Naive B cell (primary cell): ENCODE measurements around the gene C20orf204. TPM values are rescaled to one million over a fixed set of nuclear protein-coding genes. Genes with fewer than 3 reads are reported as not detected.

ENCODE experiments used
- ATAC-seq, 2 donors: fragments of 150-1000 bp; cut with Tn5 transposase; 2 replicates each; pipeline ENCODE4 v1.10.0; 2021; ENCODE audit warnings: low read depth in 2 of 2, mild to moderate bottlenecking in 2 of 2, moderate library complexity in 2 of 2
- DNase-seq: peaks from one replicate; pipeline ENCODE4 v3.0.0; 2022
- H3K27ac Mint-ChIP-seq, 6 donors: one replicate each; pipeline ENCODE4 v1.8.0; 2020 to 2022; ENCODE audit warnings: mild to moderate bottlenecking in 6 of 6, mixed read lengths in 6 of 6, moderate library complexity in 5 of 6, inconsistent platforms in 2 of 6
- H3K27me3 Mint-ChIP-seq, 3 donors: one replicate each; pipeline ENCODE4 v1.8.0; 2021 to 2022; ENCODE audit warnings: mixed read lengths in 3 of 3, mild to moderate bottlenecking in 1 of 3
- H3K36me3 Mint-ChIP-seq, 2 donors: one replicate each; pipeline ENCODE4 v1.8.0; 2020 to 2022; ENCODE audit warnings: mixed read lengths in 2 of 2, inconsistent platforms in 1 of 2, mild to moderate bottlenecking in 1 of 2
- H3K4me1 Mint-ChIP-seq, 3 donors: one replicate each; pipeline ENCODE4 v1.8.0; 2020 to 2022; ENCODE audit warnings: mixed read lengths in 3 of 3, inconsistent platforms in 1 of 3, mild to moderate bottlenecking in 1 of 3, moderate library complexity in 1 of 3
- H3K4me3 Mint-ChIP-seq, 8 donors: one replicate each; pipeline ENCODE4 v1.8.0; 2020 to 2022; ENCODE audit warnings: mild to moderate bottlenecking in 8 of 8, mixed read lengths in 8 of 8, moderate library complexity in 8 of 8, inconsistent platforms in 2 of 8
- H3K9me3 Mint-ChIP-seq, 7 donors: one replicate each; pipeline ENCODE4 v1.8.0; 2020 to 2022; ENCODE audit warnings: mixed read lengths in 7 of 7, mild to moderate bottlenecking in 5 of 7, inconsistent platforms in 2 of 7, moderate library complexity in 1 of 7
- polyA plus RNA-seq, 6 donors: library from polyadenylated mRNA; unstranded; fragments of 300-500 nt; fragmentation: Illumina TruSeq; gene quantifications; one replicate each; pipeline ENCODE4 v1.2.3, GENCODE V29; 2021; ENCODE audit warnings: low read depth in 6 of 6

Gene C20orf204
- polyA plus RNA-seq, 6 donors from 2014 or later = 0.05 TPM; not detected in 5

DNA sequence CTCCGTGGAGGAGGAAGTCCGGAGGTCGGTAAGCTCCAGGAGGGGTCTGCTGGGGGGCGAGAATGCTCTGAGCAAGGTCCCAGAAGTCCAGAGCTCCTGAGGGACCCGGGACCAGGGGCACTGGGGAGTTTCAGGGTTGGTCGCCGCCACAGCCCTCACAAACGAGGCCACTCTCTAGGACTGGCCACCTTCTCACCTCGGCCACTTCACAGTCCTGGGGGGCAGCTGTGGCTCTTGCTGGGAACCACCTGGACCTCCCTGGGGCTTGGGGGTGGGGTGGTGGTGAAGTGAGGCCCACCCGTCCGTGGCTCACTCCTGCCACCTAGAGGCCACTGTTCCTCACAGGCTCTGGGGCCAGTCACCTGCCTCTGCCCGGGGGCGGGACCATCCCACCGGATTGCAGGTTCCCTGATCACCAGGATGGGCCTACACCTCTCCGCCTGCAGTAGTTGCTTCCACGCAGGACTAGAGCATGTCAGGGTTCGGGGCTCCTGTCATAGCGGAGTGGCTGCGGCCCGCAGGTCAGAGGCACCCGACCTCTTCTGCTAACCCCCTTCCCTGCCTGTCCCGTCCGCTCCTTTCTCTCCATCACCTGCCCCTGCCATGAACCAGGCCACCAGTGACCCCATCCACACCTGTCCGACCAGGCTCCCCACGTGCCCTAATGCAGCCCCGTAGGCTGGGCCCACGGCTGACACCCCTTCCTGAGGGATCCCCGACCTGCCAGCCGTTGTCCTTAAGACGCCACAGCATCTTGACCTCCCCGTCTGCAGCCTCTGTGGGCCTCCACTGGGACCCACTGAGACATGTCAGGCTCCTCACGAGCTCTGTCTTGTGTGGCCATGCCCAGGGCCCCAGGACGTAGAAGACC is 21.9 kb downstream of the C20orf204 start:
- peak; percentile 82 to 86 for ATAC-seq
- Mint-ChIP-seq H3K4me3 (peak overlapping the region in 7 of 8 donors; percentile 32 to 63 (median 55)), H3K36me3 (no peaks in the 10 kb centered on the region), H3K9me3 (no peaks in the 10 kb centered on the region), H3K27me3 (peaks cover 5 to 37% (median 22%) of the 10 kb centered on the region in 3 donors), H3K4me1 (peaks cover 13 to 31% (median 20%) of the 10 kb centered on the region in 3 donors), H3K27ac (peak overlapping the region in 3 of 6 donors; percentile 60 to 74 (median 67))
- peak; percentile 69 for DNase-seq

- Mint-ChIP-seq H3K9me3 (no peaks in the 10 kb centered on the region), H3K4me1 (peaks cover 14 to 26% (median 16%) of the 10 kb centered on the region in 3 donors), H3K27me3 (peaks cover 2 to 31% (median 15%) of the 10 kb centered on the region in 3 donors), H3K36me3 (no peaks in the 10 kb centered on the region), H3K4me3 (peak overlapping the region in 5 of 8 donors; percentile 2 to 63 (median 12)), H3K27ac (peak overlapping the region in 1 of 6 donors; percentile 6)
- no peak for DNase-seq
- peak in 1 of 2 donors; percentile 10 for ATAC-seq
These were observed 22.6 kb downstream of the C20orf204 start for GRCh38 chr20:64058536-64058935.

DNA sequence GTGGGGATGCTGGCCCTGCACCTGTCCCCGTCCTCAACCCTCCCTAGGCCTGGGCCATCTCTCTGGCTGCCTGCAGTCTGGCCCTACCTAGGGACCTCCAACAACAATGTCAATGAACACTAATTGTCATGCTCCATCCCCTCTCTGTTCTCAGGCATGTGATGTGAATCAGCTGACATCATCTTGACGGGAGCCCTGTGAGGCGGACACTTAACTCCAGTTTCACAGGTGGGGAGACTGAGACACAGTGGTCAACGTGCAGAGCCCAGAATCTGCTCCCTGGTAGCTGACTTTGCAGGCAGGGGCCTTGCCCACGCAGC is 26.3 kb downstream of the C20orf204 start:
- ATAC-seq (no peak), DNase-seq (no peak)
- Mint-ChIP-seq H3K27me3 (peaks cover 0 to 6% (median 0%) of the 10 kb centered on the region in 3 donors), H3K36me3 (no peaks in the 10 kb centered on the region), H3K27ac (no peak overlapping the region), H3K4me1 (peaks cover 42 to 49% (median 46%) of the 10 kb centered on the region in 3 donors), H3K9me3 (no peaks in the 10 kb centered on the region), H3K4me3 (peak overlapping the region in 6 of 8 donors; percentile 41 to 92 (median 84))

GRCh38 chr20:64062596-64063388 is 26.8 kb downstream of the C20orf204 start, which contains the start of gene TCEA2:
Gene TCEA2 (plus strand): TSS chr20:64063198. CDS start chr20:64063313, 115 bp downstream.
- Mint-ChIP-seq H3K4me3 (peak within 1 kb of the TSS; percentile 79 to 94 (median 90)), H3K27ac (peak within 1 kb of the TSS in 5 of 6 donors; percentile 74 to 89 (median 81)), H3K4me1 (peaks cover 42 to 49% (median 48%) of the 10 kb centered on the region in 3 donors), H3K36me3 (no peaks in the 10 kb centered on the region), H3K27me3 (peaks cover 0 to 6% (median 0%) of the 10 kb centered on the region in 3 donors), H3K9me3 (no peaks in the 10 kb centered on the region)
- DNase-seq (peak; percentile 88), ATAC-seq (peak; percentile 85 to 89)

- no peak for ATAC-seq
- H3K9me3 Mint-ChIP-seq = no peaks in the 10 kb centered on the region
- no peaks in the 10 kb centered on the region for H3K36me3 Mint-ChIP-seq
- peak overlapping the region in 5 of 6 donors; percentile 74 to 89 (median 81) for H3K27ac Mint-ChIP-seq
- no peak for DNase-seq
- H3K27me3 Mint-ChIP-seq = no peaks in the 10 kb centered on the region
- peaks cover 37 to 45% (median 41%) of the 10 kb centered on the region in 3 donors for H3K4me1 Mint-ChIP-seq
- peak overlapping the region; percentile 79 to 94 (median 90) for H3K4me3 Mint-ChIP-seq
These were observed 27.6 kb downstream of the C20orf204 start for GRCh38 chr20:64063389-64064144.

DNA sequence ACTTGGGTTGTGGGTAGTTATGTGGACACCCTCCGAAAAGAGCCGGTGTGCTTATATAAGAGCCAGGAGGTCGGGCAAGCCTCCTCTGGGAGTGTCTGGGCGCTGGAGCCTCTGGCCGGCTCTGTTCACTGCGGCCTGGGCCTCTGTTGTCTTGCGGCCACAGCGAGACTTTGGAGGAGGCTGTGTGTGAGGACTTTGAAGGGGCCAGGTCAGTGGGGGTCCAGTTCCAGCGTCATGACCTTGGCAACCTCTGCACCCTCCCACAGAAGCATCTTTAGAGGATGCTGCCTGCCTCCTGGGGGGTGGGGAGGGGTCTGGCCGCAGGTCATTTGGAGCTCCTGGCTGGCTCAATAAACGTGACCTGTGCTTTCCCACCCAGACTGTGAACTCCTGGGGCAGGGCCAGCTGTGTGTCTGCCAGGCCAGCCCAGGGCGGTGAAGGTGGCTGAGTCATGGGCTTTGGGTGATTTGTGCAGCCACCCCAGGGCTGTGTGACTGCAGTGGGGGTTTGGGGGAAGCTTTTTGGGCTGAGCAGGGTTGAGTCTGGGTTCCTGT is 28.2 kb downstream of the C20orf204 start:
- Mint-ChIP-seq H3K4me3 (peak overlapping the region; percentile 79 to 94 (median 90)), H3K27me3 (no peaks in the 10 kb centered on the region), H3K27ac (peak overlapping the region in 4 of 6 donors; percentile 51 to 89 (median 80)), H3K9me3 (no peaks in the 10 kb centered on the region), H3K4me1 (peaks cover 39 to 45% (median 40%) of the 10 kb centered on the region in 3 donors), H3K36me3 (no peaks in the 10 kb centered on the region)
- DNase-seq (no peak), ATAC-seq (no peak)

GRCh38 chr20:64065062-64065973 is 29.3 kb downstream of the C20orf204 start:
- DNase-seq (no peak), ATAC-seq (peak; percentile 13 to 24)
- no peaks in the 10 kb centered on the region for H3K36me3 Mint-ChIP-seq
- no peaks in the 10 kb centered on the region for H3K9me3 Mint-ChIP-seq
- H3K4me1 Mint-ChIP-seq = peaks cover 40 to 51% (median 41%) of the 10 kb centered on the region in 3 donors
- peak overlapping the region; percentile 45 to 93 (median 88) for H3K4me3 Mint-ChIP-seq
- peak overlapping the region; percentile 89 to 97 (median 94) for H3K27ac Mint-ChIP-seq
- no peaks in the 10 kb centered on the region for H3K27me3 Mint-ChIP-seq

- peaks cover 40 to 51% (median 46%) of the 10 kb centered on the region in 3 donors for H3K4me1 Mint-ChIP-seq
- H3K27ac Mint-ChIP-seq = peak overlapping the region; percentile 42 to 94 (median 90)
- no peaks in the 10 kb centered on the region for H3K27me3 Mint-ChIP-seq
- H3K36me3 Mint-ChIP-seq = no peaks in the 10 kb centered on the region
- DNase-seq (peak; percentile 72), ATAC-seq (peak; percentile 60 to 67)
- peak overlapping the region; percentile 45 to 93 (median 84) for H3K4me3 Mint-ChIP-seq
- H3K9me3 Mint-ChIP-seq = no peaks in the 10 kb centered on the region
These were observed 30.0 kb downstream of the C20orf204 start for GRCh38 chr20:64065974-64066343.

DNA sequence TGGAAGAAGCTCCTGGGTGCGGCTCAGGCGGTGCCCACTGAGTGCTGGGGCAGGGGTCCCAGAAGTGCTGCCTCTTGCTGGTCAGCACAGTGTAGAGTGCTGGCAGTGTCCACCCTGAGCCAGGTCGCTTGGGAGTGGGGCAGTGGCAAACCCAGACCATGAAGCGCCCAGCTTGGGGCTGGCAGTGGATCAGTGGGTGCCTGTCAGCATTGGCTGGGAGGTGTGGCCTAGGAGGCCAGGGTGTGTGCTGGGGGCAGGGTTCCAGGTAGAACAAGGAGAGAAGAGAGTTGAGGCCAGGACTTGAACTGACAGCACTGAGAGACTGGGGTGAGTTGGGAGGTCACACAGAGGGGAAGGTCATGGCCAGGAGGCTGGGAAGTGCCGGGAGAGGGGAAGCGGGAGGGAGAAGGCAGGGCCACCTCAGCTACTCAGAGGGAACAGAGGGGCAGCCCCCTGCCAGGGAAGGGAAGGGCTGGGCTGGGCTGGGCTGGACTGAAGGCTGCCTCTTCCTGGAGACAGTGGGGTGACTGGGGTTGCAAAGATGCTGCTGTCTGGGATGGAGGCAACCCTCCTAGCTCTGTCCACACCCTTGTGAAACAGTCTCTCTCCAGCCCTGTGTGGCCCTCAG is 31.1 kb downstream of the C20orf204 start:
- no peaks in the 10 kb centered on the region for H3K36me3 Mint-ChIP-seq
- peaks cover 44 to 60% (median 56%) of the 10 kb centered on the region in 3 donors for H3K4me1 Mint-ChIP-seq
- no peak for ATAC-seq
- DNase-seq = no peak
- H3K27me3 Mint-ChIP-seq = no peaks in the 10 kb centered on the region
- peak overlapping the region in 2 of 8 donors; percentile 13 to 57 for H3K4me3 Mint-ChIP-seq
- no peaks in the 10 kb centered on the region for H3K9me3 Mint-ChIP-seq
- H3K27ac Mint-ChIP-seq = peak overlapping the region in 4 of 6 donors; percentile 29 to 80 (median 65)

GRCh38 chr20:64067733-64068307 is 31.8 kb downstream of the C20orf204 start:
- peak overlapping the region in 1 of 8 donors; percentile 13 for H3K4me3 Mint-ChIP-seq
- ATAC-seq (no peak), DNase-seq (no peak)
- H3K27me3 Mint-ChIP-seq = no peaks in the 10 kb centered on the region
- H3K4me1 Mint-ChIP-seq = peaks cover 44 to 64% (median 61%) of the 10 kb centered on the region in 3 donors
- no peaks in the 10 kb centered on the region for H3K36me3 Mint-ChIP-seq
- H3K9me3 Mint-ChIP-seq = no peaks in the 10 kb centered on the region
- H3K27ac Mint-ChIP-seq = peak overlapping the region in 1 of 6 donors; percentile 80
